GM12878 (cell line): ENCODE measurements around the gene NIN. TPM values are rescaled to one million over a fixed set of nuclear protein-coding genes. Genes with fewer than 3 reads are reported as not detected.

Experiments
- E4F1 ChIP-seq: fragments of 450-650 bp; IDR thresholded peaks from 2 replicates; pipeline ENCODE4 v1.6.1; 2018; ENCODE audit warnings: borderline replicate concordance, mild to moderate bottlenecking; ENCODE audit not compliant: partially characterized antibody
- IKZF2 ChIP-seq, 2 experiments: fragments of 450-650 bp; IDR thresholded peaks; 2 replicates each; pipeline ENCODE4 v1.6.1; 2017; ENCODE audit warnings: mild to moderate bottlenecking in 2 of 2, moderate library complexity in 2 of 2
- MEF2A ChIP-seq: IDR thresholded peaks from 2 replicates; pipeline ENCODE4 v1.6.1; 2011; ENCODE audit warnings: low read depth, mild to moderate bottlenecking, low read length, moderate library complexity; ENCODE audit not compliant: insufficient read depth
- PBX3 ChIP-seq: IDR thresholded peaks from 2 replicates; pipeline ENCODE4 v1.6.1; 2011; ENCODE audit warnings: mild to moderate bottlenecking, low read depth, low read length, moderate library complexity; ENCODE audit not compliant: insufficient replicate concordance
- POLR2AphosphoS2 ChIP-seq: IDR thresholded peaks from 2 replicates; pipeline ENCODE4 v1.6.1; 2011; ENCODE audit warnings: low read depth, mild to moderate bottlenecking, low read length, improper control_type of control experiment, moderate library complexity
- RCOR1 ChIP-seq: conservative IDR thresholded peaks from 2 replicates; pipeline ENCODE4 v1.6.1; 2012; ENCODE audit warnings: low read depth, low read length, improper control_type of control experiment
- SKIL ChIP-seq: fragments of 450-650 bp; IDR thresholded peaks from 2 replicates; pipeline ENCODE4 v1.6.1; 2017; ENCODE audit warnings: mild to moderate bottlenecking, low read depth, inconsistent platforms; ENCODE audit not compliant: poor library complexity, severe bottlenecking
- polyA plus RNA-seq, 11 experiments: library from polyadenylated mRNA; depleted of rRNA in 4 of 11; unstranded in 6 of 11; stranded (reverse) in 5 of 11; fragments of >200 nt; fragmentation: Nextera tagmentation in 4 of 11; fragmentation: Illumina TruSeq in 1 of 11; extraction: Ambion mirVana in 4 of 11; extraction: Trizol in 1 of 11; gene quantifications; 1 replicate in 1 of 11; 2 replicates in 10 of 11; pipeline versions ENCODE4 v1.2.1 to v1.2.3, GENCODE V29; 2011 to 2016; ENCODE audit warnings: inconsistent platforms in 2 of 11, missing spikeins in 2 of 11, low read depth in 1 of 11
- total RNA-seq, 4 experiments: library from RNA; depleted of rRNA in 3 of 4; stranded (reverse); fragments of >200 nt in 3 of 4; fragmentation: Illumina TruSeq in 1 of 4; extraction: Trizol in 1 of 4; gene quantifications; 2 replicates each; pipeline versions ENCODE4 v1.2.1 to v1.2.3, GENCODE V29; 2013 to 2021

Gene NIN
- total and polyA plus RNA-seq, 10 of the 15 experiments (the other 5 are each of a cell fraction or from before 2014, with no cell fraction given), result 16.2 to 135 (median 70.3) TPM

- TF ChIP-seq RCOR1, result no peak
- no peak for TF ChIP-seq MEF2A
- TF ChIP-seq E4F1, result no peak
- no peak for TF ChIP-seq POLR2AphosphoS2
- TF ChIP-seq IKZF2 (IDR thresholded peaks at IDR 0.05), result no peak
- no peak for TF ChIP-seq PBX3
- no peak for TF ChIP-seq SKIL
Observed at GRCh38 chr14:50845166-50845565, 14.2 kb upstream of the NIN start (continued).
